Ecto neural progenitor cell (in vitro differentiated cells): ENCODE measurements around the gene TEX12.
"Not testable (repeated sequence)": the region's sequence is repeated elsewhere in the genome, so short reads cannot be mapped to it uniquely, and the experiment has no call there.

ENCODE experiments used
- DNase-seq: peaks from one replicate; pipeline ENCODE4 v3.0.0-alpha.2; 2018; ENCODE audit warnings: low spot score

TEX12 gene

DNA sequence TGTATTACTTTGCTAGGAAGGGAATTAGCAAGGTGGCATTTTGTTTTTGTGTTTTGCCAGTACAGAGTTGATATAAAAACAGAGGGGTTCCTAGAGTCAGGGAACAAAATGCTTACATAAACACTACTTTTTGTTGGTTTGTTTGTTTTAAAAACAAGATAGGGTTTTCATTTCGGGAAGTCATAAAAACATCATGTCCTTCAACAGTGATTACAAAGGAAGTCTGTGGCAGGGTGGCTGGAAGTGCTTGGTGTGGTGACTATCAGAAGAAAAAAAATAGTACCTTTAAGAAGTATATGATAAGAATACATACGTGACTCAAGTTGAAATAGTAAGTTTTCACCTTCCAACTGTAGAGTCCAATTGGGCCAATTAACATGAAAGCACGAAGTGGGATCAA, 2.1 kb upstream of the TEX12 start:
- DNase-seq: no peak

DNA sequence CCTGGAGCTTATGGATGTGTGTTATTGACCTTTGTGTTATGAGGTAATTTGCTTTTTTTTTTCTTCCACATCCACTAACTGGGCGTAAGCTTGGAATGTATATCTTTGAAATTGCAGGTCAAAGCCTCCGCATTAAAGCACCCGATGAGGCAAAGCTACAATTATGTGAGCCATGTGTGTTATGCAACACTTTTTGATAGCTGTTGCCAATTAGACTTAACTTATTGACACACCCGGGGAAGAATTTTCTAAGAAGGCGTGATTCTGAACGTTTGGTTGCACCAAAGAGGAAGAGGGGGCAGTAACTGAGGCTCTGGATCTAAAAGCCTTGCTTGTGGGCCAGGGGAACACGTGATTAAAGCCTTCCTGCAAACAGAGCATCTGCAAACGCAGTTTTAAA, 610 bp upstream of the TEX12 start:
- DNase-seq: no peak

DNA sequence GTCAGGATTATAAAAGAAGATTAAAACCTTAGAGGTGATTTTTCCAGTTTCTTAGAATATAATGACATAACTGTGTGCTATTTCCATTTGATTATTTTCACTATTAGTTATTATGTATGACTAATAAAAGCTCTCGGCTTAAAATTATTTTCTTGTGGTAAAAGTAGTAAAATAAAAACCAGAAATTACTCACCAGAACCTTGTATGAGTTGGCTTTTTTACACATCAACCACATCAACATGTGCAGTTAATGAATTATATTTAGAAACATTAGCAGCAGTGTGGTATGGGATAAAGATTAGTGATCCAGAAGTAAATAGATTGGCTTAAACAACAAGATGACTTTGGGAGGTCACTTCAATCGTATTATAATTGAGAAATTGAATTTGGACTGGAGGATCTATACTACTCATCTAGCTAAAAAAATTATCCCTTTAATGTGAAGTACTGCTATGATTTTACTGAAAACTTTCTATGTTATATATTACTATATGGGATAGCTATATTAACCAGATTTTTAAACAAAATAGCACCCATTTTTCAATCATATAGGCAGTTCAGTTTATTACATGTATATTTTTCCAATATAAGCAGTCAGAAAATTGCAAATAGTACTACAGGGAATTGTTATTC, 5.3 kb downstream of the TEX12 start:
- DNase-seq: no peak

DNA sequence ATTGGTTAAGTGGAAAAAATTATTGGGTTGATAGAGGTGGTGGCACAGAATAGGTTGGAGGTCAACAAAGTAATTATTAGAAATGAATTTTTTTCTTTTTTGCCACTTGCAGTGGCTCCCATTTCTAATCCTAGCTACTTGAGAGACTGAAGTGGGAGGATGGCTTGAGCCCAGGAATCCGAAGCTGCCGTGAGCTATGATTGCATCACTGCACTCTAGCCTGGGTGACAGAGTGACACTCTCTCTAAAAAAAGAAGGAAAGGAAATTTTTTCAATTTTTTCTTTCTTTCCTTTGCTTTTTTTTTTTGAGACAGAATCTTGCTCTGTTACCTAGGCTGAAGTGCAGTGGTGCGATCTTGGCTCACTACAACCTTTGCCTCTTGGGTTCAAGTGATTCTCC, 6.0 kb downstream of the TEX12 start:
- no peak for DNase-seq

DNA sequence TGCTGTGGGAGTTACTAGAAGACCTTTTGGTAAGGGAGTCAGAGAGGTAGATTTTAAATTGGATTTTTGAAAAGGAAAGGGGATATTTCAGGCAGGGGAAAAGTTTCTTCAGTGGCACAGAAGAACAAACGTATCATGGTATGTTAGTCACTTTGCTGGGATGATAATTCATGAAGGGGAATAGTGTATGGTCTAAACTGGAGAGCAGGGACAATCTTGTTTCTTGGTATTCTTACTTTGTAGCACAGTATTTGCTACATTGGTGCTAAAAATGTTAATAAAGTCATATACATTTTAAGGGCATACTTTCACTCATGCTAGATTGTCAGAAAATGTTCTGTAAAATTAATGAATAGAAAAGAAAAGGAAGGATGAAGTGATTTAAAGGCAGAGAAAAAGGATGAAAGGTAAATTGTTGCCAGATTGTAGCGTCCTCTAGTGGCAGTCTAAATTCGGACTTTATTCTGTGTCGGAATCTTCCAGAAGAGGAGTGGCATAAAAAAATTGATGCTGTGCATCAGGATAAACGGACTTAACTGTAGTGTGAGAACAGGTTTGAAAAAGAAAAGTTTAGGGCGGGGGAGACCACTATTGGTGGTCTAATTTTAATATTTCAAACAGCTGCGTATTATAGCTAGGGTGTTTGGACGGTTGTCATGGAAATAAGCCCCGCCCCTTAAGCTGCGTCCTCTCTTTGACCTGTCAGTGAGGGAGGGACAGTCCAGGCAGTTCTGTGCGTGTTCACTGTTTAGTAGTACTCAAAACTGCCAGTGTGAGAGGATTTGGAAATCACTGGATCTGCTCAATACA, 7.8 kb downstream of the TEX12 start, which contains the start of gene BCO2:
TSS of gene BCO2 (plus strand) at position 724 of the 810 bp plus-strand sequence. CDS start 90 bp downstream, outside the sequence.
- DNase-seq: peak; percentile 75

DNA sequence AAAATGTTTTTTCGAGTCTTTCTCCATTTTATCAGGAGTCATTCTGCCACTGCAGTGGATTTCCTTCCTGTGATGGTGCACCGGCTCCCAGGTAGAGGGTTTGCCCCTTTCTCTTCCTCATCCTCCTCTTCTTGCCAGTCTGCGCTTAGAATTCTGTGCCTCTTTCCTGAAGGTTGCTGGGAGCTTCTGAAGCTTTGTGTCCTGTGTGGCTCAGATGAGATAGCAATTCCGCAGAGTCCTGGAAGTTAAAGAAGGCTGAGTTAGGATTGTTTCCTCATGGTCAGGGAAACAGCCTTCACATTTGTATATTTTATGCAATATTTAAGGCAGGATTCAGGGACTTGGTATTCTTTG, 8.4 kb downstream of the TEX12 start:
- DNase-seq: no peak

DNA sequence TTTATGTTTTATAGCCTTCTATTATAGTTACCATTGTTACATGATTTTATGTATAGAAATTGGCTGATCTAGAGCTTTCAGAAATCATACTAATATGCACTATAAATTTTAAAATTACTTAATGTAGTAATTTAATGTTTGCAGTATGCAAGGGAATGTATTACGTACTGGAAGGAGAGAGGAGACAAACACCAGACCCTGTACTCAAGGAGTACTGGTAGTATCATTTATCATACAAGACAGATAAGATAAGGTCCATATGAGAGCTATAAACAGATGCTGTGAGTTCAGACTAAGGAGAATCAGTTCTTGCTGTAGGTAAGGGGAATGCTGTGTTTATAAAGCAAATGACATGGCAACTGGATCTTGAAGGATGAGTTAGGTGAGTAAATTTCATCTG, 8.9 kb downstream of the TEX12 start:
- DNase-seq: no peak

DNA sequence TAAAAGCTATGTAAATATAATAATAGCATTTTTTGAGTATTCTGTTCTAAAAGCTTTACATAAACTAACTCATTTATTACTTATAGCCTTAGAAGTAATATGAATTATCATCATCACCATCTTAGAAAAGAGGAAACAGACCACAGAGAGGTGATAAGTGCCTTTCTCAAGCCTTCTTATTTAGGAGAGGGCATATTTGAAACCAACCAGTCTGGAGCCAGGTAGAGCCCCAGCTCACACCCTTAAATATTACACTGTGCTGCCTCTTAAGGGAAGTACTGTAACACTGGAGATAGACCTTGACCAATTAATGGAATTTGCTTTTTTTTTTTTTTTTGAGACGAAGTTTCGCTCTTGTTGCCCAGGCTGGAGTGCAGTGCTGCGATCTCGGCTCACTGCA, 10.4 kb downstream of the TEX12 start:
- DNase-seq: no peak

DNA sequence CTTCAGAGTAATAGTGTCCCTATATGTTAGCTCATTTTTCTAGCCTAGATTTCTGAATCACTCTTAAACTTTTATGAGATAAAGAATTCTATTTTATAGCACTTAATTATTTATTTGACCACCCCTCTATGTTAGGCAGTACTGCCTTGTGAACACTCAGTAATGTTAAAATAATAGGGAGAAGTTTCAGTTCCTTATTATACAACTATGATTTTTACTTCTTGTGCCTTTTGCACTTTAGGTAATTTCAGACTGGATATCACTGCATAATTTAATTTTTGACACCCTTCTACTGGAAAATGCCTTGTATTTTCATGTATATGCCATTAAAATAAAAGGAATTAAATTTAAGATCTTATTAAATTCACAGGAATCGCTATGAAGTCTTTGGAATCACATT, 11.3 kb downstream of the TEX12 start:
- no peak for DNase-seq

DNA sequence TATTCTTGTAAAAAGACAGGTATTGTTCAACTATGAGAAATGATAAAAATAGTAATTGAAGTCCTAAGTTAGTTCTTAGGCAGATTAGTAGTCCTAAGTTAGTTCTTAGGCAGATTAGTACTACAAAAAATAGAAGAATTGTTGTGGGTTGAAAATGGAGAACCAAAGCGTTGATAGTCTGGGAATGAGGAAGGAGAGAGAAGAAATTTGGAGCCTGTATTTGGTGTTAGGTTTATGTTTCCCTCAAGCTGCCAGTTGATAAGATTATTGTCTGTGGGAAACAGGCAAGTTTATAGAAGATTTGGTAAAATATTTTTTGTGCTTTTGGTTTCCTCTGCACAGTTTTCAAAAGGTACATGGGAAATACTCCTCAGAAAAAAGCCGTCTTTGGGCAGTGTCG, 11.8 kb downstream of the TEX12 start:
- DNase-seq: no peak

DNA sequence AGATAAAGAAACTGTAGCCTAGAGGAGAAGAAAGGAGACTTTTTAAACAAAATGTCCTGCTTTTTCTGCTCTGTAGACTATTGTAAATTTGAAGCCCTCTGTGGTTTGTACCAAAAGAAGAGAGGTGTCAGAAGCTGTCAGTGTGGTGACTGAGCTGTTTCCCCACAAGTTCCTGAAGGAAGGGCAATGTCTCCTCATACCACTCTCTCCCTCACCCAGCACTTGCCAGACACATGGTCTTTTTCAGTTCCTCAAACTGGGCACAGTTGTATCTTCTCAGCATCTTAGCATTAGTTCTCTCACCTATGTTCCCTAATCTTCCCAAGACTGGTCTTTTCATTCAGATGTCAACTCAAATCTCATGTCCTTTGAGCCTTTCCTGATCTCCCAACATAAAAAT, 12.4 kb downstream of the TEX12 start:
- DNase-seq: no peak

DNA sequence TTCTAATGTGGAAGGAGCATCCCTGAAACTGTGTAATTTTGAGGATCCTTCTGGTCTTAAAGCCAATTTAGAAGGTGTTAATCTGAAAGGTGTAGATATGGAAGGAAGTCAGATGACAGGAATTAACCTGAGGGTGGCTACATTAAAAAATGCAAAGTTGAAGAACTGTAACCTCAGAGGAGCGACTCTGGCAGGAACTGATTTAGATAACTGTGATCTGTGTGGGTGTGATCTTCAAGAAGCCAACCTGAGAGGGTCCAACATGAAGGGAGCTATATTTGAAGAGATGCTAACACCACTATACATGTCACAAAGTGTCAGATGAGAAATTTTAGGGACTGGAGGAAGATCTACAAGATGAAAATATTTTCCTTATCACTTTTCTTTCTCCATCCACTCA, 15.7 kb downstream of the TEX12 start:
- DNase-seq: no peak

DNA sequence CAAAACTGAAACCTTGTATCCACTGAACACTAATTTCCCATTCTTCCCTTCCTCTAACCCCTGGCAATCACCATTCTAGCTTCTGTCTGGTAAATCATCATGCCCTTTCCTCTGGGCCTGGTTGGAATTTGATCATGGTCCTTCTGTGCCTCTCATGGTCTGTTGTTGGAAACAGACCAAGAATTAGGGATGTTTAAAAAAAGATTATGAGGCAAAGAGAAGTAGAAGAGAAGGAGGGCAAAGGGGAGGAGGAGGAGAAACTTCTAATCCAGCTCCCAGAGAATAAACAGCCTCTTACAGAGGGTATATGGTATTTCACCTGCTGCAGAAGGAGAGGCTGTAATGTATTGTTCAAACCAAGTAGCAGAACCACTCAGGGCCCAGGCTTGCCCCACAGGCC, 18.7 kb downstream of the TEX12 start:
- DNase-seq: no peak

DNA sequence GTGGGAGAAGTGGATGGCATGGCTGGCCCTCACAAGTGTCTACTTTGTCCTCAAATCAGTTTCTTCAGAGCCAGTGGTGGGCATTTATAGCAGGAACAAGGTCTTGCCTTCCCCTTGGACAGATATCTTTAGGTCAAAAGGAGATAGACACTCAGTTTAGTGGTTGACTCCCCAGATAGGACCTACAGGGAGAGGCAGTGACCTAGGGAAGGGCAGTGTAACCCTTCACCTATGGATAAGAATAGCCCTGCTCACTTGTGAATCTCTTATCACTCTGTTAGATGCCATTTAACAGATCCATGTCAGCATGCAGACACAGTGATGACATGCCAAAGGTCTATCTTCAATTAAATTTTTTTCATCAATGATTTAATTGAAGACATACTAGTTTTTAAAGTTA, 19.1 kb downstream of the TEX12 start:
- no peak for DNase-seq

DNA sequence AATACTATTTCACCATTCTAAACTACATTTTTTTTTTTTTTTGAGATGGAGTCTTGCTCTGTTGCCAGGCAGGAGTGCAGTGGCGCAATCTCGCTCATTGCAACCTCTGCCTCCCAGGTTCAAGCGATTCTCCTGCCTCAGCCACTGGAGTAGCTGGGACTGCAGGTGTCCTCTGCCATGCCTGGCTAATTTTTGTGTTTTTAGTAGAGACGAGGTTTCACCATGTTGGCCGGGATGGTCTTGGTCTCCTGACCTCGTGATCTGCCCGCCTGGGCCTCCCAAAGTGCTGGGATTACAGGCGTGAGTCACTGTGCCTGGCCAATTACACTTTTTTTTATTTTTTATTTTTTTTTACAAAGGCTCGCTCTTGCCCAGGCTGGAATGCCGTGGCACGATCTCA, 27.9 kb downstream of the TEX12 start:
- DNase-seq: not testable (repeated sequence)

DNA sequence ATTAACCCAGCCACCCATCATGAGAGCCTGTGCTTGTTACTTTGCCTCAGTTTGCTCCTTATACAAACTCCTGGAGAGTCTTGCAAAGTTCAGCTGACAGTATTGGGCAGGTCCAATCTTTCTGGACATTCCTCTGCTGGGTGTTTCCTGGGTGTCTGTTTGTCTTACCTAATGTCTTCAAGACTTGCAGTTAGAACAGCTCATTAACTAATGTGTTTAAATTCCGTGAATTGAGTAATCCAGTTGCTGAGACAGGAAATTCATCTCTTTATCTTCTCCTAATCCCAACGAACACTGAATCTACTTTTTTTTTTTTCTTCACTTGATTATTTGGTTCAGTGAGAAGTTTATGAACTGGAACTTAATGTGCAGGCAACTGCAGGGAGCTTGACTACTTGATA, 28.8 kb downstream of the TEX12 start:
- no peak for DNase-seq

DNA sequence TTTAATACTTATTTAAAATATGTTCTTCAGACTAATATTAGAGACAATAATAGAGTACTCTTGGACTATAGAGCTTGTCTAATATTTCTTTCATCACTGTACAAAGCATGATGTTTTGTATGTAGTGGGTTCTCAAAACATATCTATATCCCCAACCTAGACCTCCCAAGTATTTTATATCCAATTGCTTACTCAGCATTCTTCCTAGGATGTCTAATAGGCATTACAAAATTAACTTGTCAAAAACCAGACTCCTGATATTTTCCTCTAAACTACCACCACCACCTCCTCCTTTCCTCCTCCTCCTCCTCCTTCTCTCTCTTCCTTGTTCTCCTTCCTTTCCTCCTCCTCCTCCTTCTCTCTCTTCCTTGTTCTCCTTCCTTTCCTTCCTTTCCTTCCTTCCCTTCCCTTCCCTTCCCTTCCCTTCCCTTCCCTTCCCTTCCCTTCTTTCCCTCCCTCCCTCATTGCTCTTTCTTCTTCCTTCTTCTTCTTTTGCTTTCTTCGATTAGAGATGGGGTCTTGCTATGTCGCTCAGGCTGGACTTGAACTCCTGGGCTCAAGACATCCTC, 29.4 kb downstream of the TEX12 start:
- DNase-seq: no peak

DNA sequence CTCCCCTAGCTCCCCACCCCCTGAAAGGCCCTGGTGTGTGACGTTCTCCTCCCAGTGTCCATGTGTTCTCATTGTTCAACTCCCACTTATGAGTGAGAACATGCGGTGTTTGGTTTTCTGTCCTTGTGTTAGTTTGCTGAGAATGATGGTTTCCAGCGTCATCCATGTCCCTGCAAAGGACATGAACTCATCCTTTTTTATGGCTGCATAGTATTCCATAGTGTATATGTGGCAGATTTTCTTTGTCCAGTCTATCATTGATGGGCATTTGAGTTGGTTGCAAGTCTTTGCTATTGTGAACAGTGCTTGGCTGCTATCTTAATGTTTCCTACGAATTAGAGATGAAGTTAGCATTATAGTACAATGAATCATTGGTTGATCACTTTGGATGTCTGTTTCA, 31.9 kb downstream of the TEX12 start:
- DNase-seq: not testable (repeated sequence)

DNA sequence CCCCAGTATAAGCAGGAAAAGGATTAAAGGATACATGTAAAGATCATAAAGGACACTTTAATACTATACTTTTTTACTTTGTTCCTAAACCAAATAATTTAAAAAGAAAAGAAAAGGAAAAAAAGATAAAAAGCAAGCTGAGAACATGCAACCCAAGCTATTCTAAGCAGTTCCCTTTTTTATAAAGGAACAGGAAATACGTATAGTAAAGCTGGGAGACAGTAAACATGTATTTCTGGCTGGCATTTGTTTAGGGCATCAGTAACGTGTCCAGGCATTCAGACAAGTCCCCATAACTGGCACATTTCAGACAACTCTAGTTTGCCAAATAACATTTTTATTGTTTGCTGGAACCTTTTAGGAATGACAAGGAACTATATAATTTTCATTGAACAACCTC, 33.1 kb downstream of the TEX12 start:
- no peak for DNase-seq

DNA sequence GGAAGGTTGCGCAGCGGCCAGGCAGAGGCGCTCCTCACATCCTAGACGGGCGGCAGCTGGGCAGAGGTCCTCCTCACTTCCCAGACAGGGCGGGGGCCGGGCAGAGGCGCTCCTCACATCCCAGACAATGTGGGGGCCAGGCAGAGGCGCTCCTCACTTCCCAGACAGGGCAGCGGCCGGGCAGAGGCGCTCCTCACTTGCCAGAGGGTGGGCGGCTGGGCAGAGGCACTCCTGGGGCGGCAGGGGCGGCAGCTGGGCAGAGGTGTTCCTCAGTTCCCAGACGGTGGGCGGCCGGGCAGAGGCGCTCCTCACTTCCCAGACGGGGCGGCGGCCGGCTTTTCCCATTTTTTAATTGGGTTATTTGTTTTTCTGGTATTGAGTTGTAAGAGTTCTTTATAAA, 38.9 kb downstream of the TEX12 start:
- no peak for DNase-seq

DNA sequence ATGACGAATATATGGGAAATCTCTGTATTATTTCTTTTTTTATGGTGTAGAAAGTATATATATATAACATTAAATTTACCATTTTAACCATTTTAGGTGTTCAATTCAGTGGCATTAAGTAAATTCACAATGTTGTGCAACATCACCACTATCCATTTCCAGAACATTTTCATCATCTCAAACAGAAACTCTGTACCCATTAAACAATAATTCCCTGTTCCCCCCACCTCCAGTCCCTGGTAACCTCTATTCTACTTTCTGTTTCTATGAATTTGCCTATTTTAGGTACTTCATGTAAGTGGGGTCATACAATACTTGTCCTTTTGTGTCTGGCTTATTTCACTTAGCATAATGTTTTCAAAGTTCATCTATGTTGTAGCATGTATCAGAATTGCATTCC, 43.7 kb downstream of the TEX12 start:
- DNase-seq: no peak

DNA sequence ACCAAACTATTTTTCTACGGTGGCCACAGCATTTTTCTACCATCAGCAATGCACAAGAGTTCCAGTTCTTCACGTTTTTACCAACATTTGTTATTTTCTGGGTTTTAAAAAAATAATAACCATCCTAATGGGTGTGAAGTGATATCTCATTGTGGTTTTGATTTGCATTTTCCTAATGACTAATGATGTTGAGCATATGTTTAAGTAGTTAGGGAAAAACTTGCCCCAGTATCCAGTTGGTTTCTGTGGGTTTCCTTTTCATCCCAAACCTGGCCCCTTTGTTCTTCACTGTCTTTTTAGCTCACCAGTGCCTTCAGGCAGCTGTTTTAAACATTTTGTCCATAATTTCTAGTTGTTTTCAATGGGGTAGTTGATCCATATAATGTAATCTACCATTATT, 44.4 kb downstream of the TEX12 start:
- DNase-seq: no peak

DNA sequence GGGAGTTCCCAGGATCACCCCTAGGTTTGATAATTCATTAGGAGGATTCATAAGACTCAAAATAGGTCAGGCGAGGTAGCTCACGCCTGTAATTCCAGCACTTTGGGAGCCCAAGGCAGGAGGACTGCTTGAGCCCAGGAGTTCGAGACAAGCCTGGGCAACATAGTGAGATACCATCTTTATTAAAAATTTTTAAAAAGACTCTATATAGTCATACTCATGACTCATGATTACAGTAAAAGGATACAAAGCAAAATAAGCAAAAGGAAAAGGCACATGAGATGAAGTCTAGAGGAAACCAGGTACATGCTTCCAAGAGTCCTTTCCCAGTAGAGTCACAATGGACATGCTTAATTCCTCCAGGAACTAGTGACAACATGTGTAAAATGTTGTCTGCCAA, 45.1 kb downstream of the TEX12 start:
- DNase-seq: no peak

DNA sequence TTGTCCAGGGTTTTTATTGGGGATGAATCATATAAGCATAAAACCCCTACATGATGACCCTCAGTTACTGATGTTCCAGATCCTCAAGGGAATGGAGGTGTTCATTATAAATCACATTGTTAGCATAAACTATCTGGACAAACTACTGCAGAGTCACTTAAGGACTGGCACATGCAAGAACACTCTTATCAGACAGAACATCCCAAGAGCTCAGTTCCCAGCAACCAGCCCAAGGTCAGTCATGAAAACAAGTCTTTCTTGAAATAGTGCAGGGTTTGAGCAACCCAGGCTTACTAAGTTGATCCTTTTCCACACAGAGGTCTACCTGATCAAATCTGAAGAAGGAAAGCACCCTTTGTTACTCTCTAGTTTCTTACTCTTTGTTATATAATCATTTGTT, 45.5 kb downstream of the TEX12 start:
- no peak for DNase-seq
